Measurements from ENCODE around the gene SLC39A11. TPM values are rescaled to one million over a fixed set of nuclear protein-coding genes. Genes with fewer than 3 reads are reported as not detected.

Gene SLC39A11
- total and polyA plus RNA-seq, 2 of the 13 experiments (the other 11 are each of a cell fraction or from before 2014, with no cell fraction given): 17.2 to 31.5 TPM

- no peak for TF ChIP-seq E2F5 (CRISPR knock-in tag; conservative IDR thresholded peaks at IDR 0.05)
- no peak for TF ChIP-seq YY1 (IDR thresholded peaks at IDR 0.05; ENCODE audit: insufficient read depth, insufficient replicate concordance, low read depth, low read length)
- no peak for TF ChIP-seq ATRX (CRISPR knock-in tag; IDR thresholded peaks at IDR 0.05; ENCODE audit: borderline replicate concordance)
- TF ChIP-seq ZFY (CRISPR knock-in tag; IDR thresholded peaks at IDR 0.05): no peak
- TF ChIP-seq SMARCC2 (IDR thresholded peaks at IDR 0.05): no peak
- TF ChIP-seq ZNF615 (CRISPR knock-in tag; IDR thresholded peaks at IDR 0.05; ENCODE audit: borderline replicate concordance): no peak
Observed at GRCh38 chr17:72924196-72924595, 168.3 kb downstream of the SLC39A11 start (continued).

GRCh38 chr17:72922219-72922618 is 170.3 kb downstream of the SLC39A11 start:
- 94% methylated on average over 3 of the region's 3 CpGs for WGBS (ENCODE audit: low lambda C conversion rate)
- in situ Hi-C loops (cut with HindIII; ENCODE audit: extremely low pct_ligation_motif_present, low pct_unique_long_range_greater_than_20kb): no loop called here
- intact Hi-C loops (cut with micrococcal nuclease; ENCODE audit: unreplicated experiment): no loop called here
- TF ChIP-seq PAF1 (CRISPR knock-in tag; IDR thresholded peaks at IDR 0.05) (no peak), TFDP2 (CRISPR knock-in tag; IDR thresholded peaks at IDR 0.05) (no peak), ZNF337 (CRISPR knock-in tag; IDR thresholded peaks at IDR 0.05; ENCODE audit: borderline replicate concordance, low read depth) (no peak), ZFP36L2 (CRISPR knock-in tag; IDR thresholded peaks at IDR 0.05) (no peak), ZBTB40 (IDR thresholded peaks at IDR 0.05) (no peak), ZBTB40 (CRISPR knock-in tag; IDR thresholded peaks at IDR 0.05) (no peak)
- TF ChIP-seq, protein P1, sequence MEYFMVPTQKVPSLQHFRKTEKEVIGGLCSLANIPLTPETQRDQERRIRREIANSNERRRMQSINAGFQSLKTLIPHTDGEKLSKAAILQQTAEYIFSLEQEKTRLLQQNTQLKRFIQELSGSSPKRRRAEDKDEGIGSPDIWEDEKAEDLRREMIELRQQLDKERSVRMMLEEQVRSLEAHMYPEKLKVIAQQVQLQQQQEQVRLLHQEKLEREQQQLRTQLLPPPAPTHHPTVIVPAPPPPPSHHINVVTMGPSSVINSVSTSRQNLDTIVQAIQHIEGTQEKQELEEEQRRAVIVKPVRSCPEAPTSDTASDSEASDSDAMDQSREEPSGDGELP (IDR thresholded peaks at IDR 0.05; ENCODE audit: borderline replicate concordance, low read depth): no peak

More at GRCh38 chr17:72922219-72922618, 170.3 kb downstream of the SLC39A11 start:
- CTCF ChIA-PET (ENCODE audit: low intra/inter-chr PET ratio, low total read pairs): no interaction called here
- Histone ChIP-seq H3K9me3 (ENCODE audit: low read length) (no peaks in the 10 kb centered on the region), H3K79me2 (ENCODE audit: insufficient read depth, low read length) (no peaks in the 10 kb centered on the region), H4K20me1 (ENCODE audit: insufficient read depth, low read length) (no peaks in the 10 kb centered on the region), H3K9ac (ENCODE audit: insufficient read depth, low read depth, low read length) (no peak overlapping the region), H3K36me3 (replicated peaks in 1 of 2; ENCODE audit: control insufficient read depth in 1 of 2, insufficient read depth in 2 of 2, low read length in 2 of 2) (no peaks in the 10 kb centered on the region; a peak in 1 of 5 replicates), H3K4me2 (ENCODE audit: low read depth, low read length) (no peak overlapping the region), H3K27me3 (ENCODE audit: control insufficient read depth in 1 of 2, insufficient read depth in 2 of 2, low read length in 2 of 2) (no peaks in the 10 kb centered on the region), H3K27ac (ENCODE audit: extremely low read length, insufficient read depth, low read length) (no peak overlapping the region), H3K4me1 (ENCODE audit: insufficient read depth, low read length) (peaks cover 5% of the 10 kb centered on the region), H3K4me3 (replicated peaks in 1 of 3; ENCODE audit: insufficient read depth in 1 of 3, low read depth in 2 of 3, low read length in 3 of 3) (no peak overlapping the region), H2AFZ (ENCODE audit: low read length) (no peak overlapping the region)
- FAIRE-seq: no peak
- no peak for ATAC-seq
- no TSS peak for BruUV-seq (replicated peaks)
- no peak for DNase-seq (ENCODE audit: low spot score)
- POLR2A ChIA-PET: no interaction called here

Data from HepG2 (cell line).